Stimulated activated CD8-positive, alpha-beta memory T cell treated with anti-CD3 and anti-CD28 coated beads, Interleukin-7, amount 100 ng/mL, for 48 hours (primary cell): ENCODE data around the gene POLR2C.
"Not testable (repeated sequence)": the region's sequence is repeated elsewhere in the genome, so short reads cannot be mapped to it uniquely, and the experiment has no call there.

ENCODE experiments used
- DNase-seq, 2 donors: peaks; one replicate each; pipeline ENCODE4 v3.0.0-alpha.2; 2020; ENCODE audit warnings: low read depth in 1 of 2; ENCODE audit errors: extremely low read depth in 1 of 2

POLR2C gene

DNA sequence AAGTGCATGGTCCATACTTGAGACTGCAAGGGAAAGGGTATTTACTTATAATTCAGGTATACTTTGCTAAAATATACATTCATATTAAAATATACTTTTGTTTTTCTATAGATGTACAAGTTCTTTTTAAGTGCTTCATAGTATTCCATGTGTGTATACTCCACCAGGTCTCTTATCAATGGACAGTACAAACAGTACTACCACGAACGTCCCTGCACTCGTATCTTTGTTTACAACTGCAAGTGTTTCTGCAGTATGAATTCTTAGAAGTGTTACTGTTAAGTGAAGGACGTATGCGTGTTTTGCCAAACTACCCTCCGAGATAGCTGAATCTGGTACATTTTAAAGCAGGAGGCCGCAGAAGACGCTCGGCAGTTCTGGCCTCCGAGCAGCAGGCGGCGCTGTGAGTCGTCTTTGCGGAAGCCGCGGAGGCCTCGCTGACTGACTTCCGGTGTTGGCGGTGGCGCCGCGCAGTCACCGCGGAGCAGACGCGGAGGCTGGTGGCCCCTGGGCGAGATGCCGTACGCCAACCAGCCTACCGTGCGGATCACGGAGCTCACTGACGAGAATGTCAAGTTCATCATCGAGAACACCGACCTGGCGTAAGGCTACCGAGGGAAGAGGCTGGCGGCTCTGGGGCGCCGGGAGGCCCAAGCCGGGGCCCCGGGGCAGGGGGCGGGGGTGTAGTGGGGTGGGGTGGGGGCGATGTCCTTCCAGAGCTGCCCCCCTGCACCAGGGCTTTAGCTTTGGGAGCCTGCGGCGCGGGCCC lies at the start of gene POLR2C:
Gene POLR2C, plus strand, starts transcription at position 471 of the 769 bp plus-strand sequence. Its CDS starts 46 bp downstream, at position 517.
- peak; percentile 82 to 86 for DNase-seq

DNA sequence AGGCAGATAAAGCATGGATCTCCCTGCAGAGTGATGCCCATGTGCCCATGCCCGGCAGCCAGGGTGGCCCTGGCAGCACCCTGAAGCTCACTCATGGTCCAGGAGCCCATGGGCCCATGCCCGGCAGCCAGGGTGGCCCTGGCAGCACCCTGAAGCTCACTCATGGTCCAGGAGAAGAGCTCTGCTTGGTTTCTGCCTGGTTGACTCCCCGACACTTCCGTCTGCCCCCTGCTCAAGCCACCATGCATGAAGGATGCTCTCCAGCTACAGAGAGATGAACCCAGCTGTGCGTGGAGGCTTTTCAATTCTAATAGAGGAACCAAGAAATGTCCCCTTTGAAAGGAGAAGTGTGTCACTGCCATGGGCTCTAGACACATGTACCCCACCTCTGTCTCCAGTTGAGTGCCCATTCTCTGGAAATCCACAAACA lies 49.2 kb upstream of the POLR2C start:
- no peak for DNase-seq

DNA sequence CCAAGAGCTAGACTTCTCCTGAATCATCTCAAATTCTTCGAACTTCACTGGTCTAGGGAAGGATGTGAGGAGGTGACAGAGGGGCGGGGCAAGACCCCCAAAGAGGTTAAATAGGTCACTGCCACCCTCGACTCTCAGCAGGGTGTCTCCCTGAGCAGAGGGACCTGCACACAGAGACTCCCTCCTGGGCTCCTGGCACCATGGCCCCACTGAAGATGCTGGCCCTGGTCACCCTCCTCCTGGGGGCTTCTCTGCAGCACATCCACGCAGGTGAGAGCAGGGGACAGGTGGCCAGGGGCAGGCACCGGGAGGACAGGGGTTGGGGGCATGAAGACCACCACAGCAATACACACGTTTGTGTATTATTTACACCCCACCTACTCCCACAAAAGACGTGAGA lies 48.7 kb upstream of the POLR2C start:
- DNase-seq, result no peak

DNA sequence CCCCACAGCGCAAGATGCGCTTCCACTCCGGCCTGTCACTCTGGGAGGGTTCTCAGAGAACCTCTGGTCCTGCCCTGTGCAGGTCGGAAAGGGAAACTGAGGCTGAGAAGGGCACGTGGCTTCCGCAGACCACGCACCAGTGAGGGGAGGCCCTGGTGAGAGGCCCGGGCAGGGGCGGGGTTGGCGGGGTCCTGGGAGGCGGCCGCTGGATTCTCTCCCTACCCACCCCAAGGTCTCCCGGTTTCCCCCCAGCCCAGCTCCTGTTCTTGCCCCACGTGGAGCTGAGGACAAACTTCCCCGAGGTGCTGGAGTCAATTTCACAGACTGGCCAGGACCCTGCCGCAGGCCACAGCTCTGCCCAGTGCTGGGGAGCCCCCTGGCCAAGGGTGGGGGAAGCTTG lies 46.4 kb upstream of the POLR2C start:
- DNase-seq, result no peak

DNA sequence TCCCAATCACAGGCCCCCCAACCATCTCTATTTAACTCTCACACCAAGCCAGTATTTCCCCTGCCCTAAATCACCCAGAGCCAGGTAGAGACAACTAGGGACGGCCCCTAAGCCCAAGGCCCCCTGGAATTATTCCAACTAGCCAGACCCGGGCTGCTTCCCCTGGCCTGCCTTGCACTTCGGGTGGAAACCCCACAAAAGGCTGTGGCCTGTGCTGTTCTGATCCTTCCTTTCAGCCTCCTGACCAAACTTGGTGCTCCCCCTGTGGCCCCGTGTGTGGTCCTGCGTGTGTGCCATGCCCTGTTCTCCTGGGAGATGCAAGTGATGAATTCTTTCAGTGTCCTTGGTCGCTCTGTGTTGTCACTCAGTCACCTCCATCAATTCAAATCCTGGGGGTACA lies 43.0 kb upstream of the POLR2C start:
- no peak for DNase-seq

DNA sequence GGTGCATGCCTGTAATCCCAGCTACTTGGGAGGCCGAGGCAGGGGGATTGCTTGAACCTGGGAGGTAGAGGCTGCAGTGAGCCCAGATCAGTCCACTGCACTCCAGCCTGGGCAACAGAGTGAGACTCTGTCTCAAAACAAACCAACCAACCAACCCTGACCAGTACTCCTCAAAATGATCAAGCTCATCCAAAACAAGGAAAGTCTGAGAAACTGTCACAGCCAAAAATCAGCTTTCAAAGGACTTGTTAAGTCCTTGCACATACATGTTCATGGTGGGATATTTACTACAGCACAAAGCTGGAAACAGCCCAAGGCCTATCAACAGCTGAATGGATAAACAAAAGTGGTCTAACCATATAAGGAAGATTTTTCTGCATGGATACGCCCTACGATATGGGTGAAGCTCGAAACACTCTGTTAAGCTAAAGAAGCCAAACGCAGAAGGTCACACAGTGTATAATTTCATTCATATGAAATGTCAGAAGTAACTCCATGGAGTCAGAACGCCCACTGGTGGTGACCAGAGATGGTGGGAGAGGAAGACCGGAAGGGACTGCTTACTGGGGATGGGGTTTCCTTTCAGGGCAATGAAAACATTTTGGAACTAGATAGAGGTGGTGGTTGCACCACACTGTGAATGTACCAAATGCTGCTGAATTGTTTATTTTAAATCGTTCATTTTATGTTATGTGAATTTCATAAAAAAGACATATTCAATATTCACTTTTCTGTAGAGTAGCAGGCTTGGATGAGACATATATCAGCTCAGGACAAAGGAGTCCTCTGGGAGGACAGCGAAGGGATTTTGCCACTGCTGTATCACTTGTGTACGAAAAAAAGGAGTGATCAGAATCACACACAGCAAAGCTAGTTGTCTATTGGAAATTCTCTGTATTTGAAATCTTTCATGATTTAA lies 40.2 kb upstream of the POLR2C start:
- DNase-seq, result no peak

DNA sequence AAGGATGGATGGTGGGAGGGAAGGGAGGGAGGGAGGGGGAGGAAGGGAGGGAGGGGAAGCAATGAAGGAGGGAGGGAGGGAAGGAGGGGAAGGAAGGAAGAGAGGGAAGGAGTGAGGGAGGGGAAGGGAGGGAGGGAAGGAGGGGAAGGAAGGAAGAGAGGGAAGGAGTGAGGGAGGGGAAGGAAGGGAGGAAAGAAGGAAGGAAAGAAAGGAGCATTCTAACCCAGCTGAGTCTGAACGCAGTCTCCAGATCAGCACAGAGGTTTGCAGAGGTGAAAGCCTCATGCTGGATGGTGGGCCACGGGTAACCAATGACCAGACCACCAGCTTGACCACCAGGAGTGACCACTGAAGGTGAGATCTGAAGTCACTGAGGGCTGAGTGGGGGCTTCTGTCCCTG lies 39.3 kb upstream of the POLR2C start:
- no peak for DNase-seq

DNA sequence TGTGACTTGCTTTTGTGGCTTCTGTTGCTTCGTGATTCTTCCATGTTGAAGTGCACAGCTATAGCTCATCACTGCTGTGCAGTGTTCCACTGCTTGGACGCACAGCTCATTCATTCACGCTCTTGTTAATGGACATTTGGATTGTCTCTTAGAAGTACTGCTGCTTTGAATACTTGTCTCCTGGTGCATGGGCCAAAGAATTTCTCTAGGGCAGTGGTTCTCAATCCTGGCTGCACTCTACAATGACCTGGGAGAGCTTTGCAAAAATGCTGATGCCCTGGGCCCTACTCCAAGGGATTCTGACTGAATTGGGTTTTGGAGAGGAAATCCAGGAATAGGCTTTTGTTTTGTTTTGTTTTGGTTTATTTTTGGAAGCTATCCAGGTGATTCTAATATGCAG lies 37.9 kb upstream of the POLR2C start:
- no peak for DNase-seq

DNA sequence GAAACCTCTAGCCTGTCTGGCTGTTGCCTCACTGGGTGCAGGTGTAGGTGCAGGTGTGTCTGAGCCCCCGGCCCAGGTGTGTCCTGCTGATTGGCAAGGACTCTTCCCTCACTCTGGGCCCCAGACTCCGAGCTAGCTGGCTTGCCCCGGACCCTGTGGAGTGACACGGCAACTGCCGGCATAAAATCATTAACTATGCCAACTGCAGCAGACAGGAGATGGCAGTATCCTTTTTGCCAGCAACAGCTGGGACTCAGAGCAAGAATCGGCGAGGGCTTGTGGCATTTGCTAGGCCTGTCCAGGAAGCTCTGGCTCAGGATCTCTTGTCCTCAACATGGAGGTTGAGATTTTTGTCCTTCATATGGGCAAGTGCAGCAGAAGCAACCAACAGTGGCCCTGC lies 36.1 kb upstream of the POLR2C start:
- no peak for DNase-seq

DNA sequence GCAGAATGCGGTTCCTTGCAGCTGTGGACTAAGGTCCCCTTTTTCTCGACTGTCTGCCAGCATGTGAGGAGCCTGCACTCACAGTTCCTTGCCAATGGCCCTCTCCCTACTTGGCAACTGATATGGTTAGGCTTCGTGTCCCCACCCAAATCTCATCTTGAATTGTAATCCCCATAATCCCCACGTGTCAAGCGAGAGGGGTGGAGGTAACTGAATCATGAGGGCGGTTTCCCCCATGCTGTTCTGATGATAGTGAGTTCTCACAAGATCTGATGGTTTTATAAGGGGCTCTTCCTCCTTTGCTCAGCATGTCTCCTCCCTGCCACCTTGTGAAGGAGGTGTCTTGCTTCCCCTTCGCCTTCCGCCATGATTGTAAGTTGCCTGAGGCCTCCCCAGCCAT lies 35.2 kb upstream of the POLR2C start:
- no peak for DNase-seq

DNA sequence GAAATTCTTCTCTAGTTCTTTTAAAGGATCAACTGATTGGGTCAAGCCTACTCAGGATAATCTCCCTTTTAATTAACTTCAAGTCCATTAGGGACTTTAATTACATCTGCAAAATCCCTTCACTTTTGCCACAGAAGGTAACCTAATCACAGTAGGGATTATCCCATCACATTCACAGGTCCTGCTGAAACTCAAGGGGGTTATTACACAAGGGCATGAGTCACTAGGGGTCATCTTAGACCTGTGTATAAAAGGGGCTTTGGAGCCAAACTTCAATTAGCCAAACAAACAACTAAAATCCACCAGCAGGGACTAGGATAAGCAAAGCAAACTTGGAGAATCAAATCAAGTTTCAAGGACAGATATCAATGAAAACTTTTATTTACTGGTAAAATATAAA lies 34.7 kb upstream of the POLR2C start:
- DNase-seq, result no peak

DNA sequence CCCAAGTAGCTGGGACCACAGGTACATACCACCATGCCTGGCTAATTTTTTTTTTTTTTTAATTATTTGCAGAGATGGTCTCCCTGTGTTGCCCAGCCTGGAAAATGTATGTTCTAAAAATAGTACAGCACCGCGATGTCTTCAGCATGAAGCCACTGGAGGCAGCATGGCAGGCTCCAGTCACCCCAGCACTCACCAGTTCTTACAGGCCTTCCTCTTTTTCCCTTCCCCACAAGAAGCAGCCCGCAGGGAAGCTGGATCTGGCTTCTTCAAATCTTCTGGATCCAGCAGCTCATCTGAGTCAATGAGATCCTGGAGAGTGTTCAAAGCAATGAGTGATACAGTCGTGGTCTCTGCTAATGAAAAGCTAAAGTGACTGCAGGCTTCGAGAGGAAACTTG lies 31.5 kb upstream of the POLR2C start:
- no peak for DNase-seq

DNA sequence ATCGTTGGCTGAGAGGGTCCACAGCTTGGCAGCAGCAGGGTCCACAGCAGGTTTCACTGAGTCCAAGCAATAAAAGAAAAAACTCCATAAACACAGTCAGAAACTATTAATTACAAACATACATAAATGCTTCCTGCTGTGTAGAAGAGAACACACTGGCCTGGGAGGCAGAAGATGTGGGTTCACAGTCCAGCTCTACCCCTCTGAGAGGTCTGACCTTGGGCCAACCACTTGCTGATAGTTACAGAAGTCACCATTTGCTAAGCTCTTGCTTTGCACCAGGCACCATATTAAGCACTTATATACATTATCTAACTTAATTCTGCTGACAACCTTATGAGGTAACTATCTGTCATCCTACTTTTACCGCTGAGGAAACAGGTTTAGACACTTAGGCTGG lies 30.0 kb upstream of the POLR2C start:
- no peak for DNase-seq

DNA sequence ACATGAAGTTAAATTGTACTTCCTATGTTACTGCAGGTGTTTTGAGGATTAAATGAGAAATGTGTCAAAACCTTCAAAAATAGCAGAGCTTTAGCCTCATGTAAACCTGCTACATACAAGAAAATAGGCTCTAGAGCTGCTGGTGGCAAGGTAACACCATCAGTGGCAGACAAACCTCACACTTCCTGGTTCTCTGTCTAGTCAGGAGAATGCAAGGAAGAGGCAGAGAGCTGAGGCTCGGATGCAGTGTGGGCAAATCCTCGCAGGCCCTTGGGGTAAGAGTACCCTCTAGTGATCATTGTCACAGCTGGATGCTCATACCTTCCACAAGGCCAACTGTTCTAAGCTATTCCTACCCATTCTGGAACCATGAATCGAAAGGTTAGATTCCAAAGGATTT lies 29.5 kb upstream of the POLR2C start:
- no peak for DNase-seq

DNA sequence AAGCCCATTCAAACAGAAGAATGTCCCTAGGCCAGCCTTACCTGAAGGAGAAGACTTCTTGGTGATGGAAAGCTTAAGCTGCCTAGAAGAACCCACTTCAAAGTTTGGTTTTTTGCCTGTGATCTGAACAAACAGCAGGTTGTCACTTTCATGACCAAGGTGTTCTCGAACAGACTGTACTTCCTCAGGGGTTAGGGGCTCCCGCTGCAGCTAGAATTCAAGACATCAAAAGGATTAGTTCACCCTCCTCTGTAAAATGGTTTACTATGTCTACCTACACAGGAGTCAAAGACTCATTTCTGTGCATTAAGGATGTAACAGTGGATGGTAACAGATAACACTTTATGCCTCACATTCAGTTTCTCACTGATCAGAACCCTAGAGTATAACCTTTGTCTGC lies 28.5 kb upstream of the POLR2C start:
- no peak for DNase-seq

DNA sequence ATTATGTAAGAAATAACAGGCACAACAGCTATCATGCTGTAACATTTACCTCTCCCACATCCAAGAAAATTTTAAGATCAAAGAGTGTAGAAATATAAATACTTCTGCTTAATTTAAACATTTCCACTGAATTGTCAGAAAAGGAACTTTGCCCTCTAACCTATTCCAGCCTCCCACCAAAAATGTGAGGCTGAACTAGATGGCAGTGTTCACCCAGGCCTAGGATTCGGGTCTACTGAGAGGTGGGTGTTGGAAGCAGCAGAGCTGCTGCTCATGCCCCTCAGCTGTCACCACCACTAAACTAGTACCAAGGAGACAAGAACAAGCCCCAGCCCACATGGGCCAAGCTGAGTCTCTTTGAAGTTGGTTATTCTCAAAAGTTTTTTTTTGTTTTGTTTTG lies 26.6 kb upstream of the POLR2C start:
- no peak for DNase-seq

DNA sequence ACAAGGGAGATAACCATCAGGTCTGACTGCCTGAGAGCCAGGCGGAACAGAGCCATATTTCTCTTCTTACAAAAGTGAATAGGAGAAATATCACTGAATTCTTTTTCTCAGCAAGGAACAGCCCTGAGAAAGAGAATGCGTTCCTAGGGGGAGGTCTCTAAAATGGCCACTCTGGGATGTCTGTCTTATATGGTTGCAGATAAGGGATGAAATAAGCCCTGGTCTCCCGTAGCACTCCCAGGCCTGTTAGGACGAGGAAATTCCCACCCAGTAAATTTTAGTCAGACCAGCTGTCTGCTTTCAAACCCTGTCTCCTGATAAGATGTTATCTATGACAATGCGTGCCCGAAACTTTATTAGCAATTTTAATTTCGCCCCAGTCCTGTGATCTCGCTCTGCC lies 22.5 kb upstream of the POLR2C start:
- not testable (repeated sequence) for DNase-seq

DNA sequence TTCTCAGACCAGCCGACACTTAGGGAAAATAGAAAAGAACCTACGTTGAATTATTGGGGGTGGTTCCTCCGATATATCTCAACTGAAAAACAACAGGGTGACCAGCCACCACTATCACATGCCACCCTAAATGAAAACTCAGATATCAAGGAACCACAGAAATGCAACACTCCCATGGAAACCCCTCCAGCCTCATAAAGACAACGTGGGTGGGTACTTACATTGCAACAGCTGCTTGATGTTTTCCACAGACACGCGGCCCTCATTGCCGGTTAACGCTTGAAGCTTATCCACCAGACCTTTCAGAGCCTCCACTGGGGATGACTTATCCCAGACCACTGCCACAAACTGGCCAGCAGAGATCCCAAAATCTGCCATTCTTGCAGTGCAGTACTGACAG lies 21.9 kb upstream of the POLR2C start:
- DNase-seq, result not testable (repeated sequence)

DNA sequence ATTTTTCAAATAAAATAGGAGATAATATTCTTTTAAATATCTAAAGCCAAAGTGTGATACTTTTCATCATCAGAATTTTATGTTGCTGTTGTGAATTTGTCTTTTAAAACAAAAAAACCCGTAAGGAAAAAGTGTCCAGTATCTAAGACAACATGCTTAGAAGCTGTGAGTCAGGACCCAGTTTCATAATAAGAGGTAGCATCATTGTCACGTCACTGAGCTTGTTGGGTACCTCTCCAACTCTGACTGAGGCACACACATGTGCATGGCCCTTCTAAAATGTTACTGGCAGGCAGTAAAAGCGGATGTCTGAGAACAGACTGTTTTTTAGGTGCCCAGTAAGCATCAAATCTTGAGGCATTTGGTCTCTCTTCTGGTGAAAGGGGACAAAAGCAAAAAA lies 17.8 kb upstream of the POLR2C start:
- no peak for DNase-seq

DNA sequence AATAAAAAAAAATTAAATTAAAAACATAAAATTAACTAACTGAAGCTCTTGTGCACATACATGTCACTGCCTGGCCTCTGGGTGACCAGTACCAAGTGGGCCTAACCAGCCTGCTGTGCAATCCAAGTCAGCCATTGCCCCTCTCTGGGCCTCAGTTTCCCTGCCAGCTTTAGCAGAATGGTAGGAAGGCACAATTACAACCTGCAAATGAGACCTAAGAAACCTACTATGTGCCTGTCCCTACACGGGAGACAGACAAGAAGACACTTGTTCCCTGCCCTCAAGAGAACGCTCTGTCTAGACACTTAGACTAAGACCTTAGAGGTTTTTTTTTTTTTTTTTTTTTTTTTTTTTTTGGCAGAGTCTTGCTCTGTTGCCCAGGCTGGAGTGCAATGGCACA lies 17.0 kb upstream of the POLR2C start:
- DNase-seq, result no peak

DNA sequence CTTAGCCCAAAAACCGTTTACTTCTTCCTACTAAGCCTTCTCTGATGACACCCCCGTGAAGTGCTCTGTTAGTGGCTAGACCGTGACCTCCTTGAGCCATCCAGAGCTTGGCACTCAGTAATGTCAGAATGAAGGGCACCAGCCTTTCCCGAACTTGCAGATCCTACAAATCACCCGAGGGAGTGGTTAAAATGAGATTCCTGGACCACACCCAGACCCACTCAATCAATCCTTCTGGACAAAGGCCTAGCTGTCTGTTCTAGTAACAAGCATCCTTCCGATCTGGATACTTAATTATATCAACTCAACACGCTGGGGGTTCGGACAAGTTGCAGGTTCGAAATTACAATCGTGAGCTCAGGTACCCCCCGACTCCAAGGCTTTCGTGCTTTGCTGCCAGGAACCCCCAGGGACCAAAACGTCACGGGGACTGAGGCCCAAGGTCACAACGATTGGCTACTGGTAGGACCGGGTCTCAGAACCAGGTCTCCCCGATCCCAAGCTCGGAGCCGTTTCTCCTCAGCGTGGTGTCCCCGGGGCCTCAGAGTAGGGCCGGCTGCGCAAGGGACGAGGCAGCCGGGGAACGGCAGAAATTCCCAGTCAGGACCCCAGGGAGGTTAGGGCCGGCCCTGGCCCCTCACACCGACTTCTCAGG lies 15.8 kb upstream of the POLR2C start:
- peak in 1 of 2 donors; percentile 9 for DNase-seq
